ENCODE results near the gene EXOG. TPM values are rescaled to one million over a fixed set of nuclear protein-coding genes. Genes with fewer than 3 reads are reported as not detected.

The EXOG gene
- total RNA-seq, 6 experiments from 2014 or later = 2.7 to 5.3 (median 3.9) TPM

DNA sequence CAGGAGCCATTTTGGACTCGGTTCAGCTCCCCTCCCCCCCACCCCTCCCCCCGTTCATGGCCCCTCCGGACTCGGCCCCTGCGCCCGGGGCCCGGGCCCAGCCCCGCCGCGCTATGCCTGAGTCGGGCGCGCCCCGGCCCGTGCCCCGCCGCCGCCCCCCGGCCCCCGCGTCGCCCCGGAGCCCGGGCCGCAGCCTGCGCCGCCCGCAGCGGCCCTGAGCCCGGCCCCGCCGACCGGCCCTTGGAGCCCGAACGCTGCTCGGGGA is 42.3 kb upstream of the EXOG start:
- ATAC-seq (no peak), DNase-seq (no peak)
- TF ChIP-seq, protein P1, sequence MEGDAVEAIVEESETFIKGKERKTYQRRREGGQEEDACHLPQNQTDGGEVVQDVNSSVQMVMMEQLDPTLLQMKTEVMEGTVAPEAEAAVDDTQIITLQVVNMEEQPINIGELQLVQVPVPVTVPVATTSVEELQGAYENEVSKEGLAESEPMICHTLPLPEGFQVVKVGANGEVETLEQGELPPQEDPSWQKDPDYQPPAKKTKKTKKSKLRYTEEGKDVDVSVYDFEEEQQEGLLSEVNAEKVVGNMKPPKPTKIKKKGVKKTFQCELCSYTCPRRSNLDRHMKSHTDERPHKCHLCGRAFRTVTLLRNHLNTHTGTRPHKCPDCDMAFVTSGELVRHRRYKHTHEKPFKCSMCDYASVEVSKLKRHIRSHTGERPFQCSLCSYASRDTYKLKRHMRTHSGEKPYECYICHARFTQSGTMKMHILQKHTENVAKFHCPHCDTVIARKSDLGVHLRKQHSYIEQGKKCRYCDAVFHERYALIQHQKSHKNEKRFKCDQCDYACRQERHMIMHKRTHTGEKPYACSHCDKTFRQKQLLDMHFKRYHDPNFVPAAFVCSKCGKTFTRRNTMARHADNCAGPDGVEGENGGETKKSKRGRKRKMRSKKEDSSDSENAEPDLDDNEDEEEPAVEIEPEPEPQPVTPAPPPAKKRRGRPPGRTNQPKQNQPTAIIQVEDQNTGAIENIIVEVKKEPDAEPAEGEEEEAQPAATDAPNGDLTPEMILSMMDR (IDR thresholded peaks at IDR 0.05) = no peak
- TF ChIP-seq POLR2A (IDR thresholded peaks at IDR 0.05) = no peak
- peaks cover 0 to 22% (median 5%) of the 10 kb centered on the region in 4 donors for H3K4me1 ChIP-seq
- H3K27ac ChIP-seq = peak overlapping the region; percentile 58 to 90 (median 77)
- H3K9me3 ChIP-seq = no peaks in the 10 kb centered on the region
- no peaks in the 10 kb centered on the region for H3K27me3 ChIP-seq
- no peaks in the 10 kb centered on the region for H3K36me3 ChIP-seq
- WGBS (ENCODE audit: insufficient coverage, low coverage, low lambda C conversion rate, missing lambda C conversion rate) = 0% methylated on average over 3 of the region's 36 CpGs
- H3K4me3 ChIP-seq = peak overlapping the region; percentile 68 to 78 (median 70)
- intact Hi-C loops (cut with DNase I) = no loop called here

DNA sequence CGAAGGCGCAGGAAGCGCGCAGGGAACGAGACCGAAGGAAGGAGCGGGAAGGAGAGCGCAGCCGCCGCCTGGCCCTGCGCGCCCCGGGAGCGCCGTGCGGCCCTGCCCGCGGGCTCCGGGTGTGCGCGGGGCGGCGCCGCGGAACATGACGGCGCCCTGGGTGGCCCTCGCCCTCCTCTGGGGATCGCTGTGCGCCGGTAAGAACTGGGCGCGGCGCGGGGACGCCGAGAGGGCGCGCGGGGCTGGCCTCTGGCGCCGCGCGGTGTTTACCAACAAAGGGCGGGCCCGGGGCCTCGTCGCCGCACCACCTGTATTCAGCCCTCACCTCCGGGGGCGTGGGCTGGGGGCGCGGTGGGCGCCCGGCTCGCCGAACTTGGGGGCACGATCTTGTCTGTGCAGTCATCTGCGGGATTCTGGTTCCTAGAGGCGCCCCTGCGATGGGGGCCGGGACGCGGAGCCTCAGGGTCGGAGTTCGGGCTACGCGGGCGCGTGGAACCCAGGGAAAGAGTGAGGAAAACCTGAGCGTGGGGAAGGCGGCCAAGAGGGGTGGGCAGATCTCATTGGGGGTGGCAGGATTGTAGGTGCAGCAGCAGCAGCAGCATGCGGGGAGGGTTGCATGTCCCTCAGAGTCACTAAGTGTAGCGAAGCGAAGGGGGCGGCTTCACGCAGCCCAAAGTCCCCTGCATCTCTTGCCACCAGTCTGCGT is 41.8 kb upstream of the EXOG start:
- intact Hi-C loops (cut with DNase I) = no loop called here
- H3K4me1 ChIP-seq = peaks cover 0 to 25% (median 8%) of the 10 kb centered on the region in 4 donors
- 1% methylated on average over 12 of the region's 78 CpGs for WGBS (ENCODE audit: insufficient coverage, low coverage, low lambda C conversion rate, missing lambda C conversion rate)

DNA sequence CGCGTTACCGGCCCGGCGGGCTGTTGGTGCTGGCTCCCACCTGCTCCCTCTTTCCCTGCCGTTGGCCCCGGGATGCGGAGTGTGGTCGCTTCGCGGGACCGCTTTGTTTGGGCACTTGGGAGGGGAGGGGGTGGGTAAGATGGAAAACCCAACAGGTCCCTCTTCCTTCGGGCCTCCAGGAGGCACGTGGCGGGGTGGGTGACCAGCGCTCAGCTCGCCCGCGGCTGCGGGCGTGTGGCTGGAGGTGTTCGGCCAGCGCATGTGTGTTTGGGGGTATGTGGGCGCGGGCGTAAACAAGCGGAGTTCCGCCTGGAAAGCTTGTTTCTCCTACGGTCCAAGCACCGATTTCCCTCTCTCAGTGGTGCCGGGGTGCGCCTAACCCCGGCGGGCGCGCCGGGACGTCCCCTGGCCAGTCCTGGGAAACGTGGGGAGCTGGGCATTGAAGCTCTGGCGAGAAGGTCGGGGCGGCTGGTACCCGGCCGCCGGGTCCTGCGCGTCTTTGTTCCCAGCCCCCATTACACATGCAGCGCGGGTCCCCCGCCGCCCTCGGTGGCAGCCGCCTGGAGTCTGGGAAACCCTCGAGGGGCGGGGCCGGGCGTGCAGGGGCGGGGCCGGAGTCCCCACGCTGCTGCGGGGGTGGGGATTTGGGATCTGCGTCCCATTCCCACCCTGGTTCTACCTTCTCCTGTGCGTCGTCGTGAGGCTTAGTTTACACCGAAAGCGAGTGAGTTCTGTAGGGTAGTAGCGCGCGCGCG is 41.1 kb upstream of the EXOG start:
- Histone ChIP-seq H3K4me1 (peaks cover 0 to 29% (median 11%) of the 10 kb centered on the region in 4 donors), H3K36me3 (no peaks in the 10 kb centered on the region), H3K9me3 (no peaks in the 10 kb centered on the region), H3K27ac (peak overlapping the region; percentile 58 to 90 (median 77)), H3K27me3 (no peaks in the 10 kb centered on the region), H3K4me3 (peak overlapping the region; percentile 68 to 78 (median 70))
- no CpG with 5 or more reads among the region's 72 CpGs for WGBS (ENCODE audit: insufficient coverage, low coverage, low lambda C conversion rate, missing lambda C conversion rate)
- TF ChIP-seq, protein P1 (IDR thresholded peaks at IDR 0.05) = no peak
- TF ChIP-seq POLR2A (IDR thresholded peaks at IDR 0.05) = no peak
- DNase-seq (peak; percentile 86 to 91 (median 89)), ATAC-seq (peak; percentile 73 to 81 (median 74))
- intact Hi-C loops (cut with DNase I) = no loop called here

More for the DNA sequence above, 41.8 kb upstream of the EXOG start:
- DNase-seq (peak; percentile 55 to 68 (median 67)), ATAC-seq (peak; percentile 11 to 47 (median 38))
- H3K4me3 ChIP-seq = peak overlapping the region; percentile 68 to 78 (median 70)
- no peaks in the 10 kb centered on the region for H3K9me3 ChIP-seq
- H3K27me3 ChIP-seq = no peaks in the 10 kb centered on the region
- peak overlapping the region; percentile 58 to 90 (median 77) for H3K27ac ChIP-seq
- H3K36me3 ChIP-seq = no peaks in the 10 kb centered on the region
- TF ChIP-seq, protein P1 (IDR thresholded peaks at IDR 0.05) = peak in 1 of 4 donors; percentile 12
- peak; percentile 24 for TF ChIP-seq POLR2A (IDR thresholded peaks at IDR 0.05)

DNA sequence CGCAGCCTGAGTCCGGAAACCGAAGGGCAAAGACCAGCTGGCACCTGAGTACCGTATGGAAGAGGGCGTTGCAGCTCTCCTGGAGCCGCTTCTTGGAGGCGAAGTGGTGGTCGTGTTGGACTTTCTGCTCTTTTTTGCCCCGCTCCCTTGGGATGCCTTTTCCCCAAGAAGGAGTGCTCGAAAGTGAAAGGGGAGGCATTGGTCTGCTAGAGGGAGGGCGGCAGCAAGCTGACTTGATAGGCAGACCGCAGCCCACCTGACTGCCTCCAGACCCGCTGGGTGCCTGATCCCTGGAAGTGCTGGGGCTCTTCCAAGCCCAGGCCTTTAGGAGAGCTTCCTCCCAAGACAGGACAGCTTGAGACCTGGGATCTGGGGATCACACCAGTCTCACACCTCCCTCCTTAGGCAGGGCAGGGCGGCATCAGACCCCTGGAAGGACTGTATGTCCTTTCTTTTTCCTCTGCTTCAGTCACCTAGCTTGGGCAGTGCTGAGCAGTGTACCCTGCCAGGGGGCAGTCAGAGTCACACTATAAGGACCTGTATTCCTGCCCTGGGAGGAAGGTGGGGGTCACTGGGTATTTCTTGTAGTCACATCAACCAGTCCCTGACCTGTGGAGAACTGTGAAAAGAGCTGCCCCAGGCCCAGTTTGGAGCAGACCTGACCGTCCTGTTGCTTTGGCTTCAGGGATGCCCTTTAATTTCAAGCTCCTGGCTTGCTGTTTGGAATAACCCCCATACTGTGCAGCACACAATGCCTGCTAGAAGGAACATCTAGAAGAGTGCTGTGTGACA is 40.3 kb upstream of the EXOG start:
- Histone ChIP-seq H3K36me3 (no peaks in the 10 kb centered on the region), H3K9me3 (no peaks in the 10 kb centered on the region), H3K27me3 (no peaks in the 10 kb centered on the region), H3K4me3 (peak overlapping the region; percentile 68 to 78 (median 70)), H3K27ac (peak overlapping the region; percentile 58 to 90 (median 77)), H3K4me1 (peaks cover 0 to 37% (median 15%) of the 10 kb centered on the region in 4 donors)
- WGBS (ENCODE audit: insufficient coverage, low coverage, low lambda C conversion rate, missing lambda C conversion rate) = 0% methylated on average over 7 of the region's 15 CpGs
- intact Hi-C loops (cut with DNase I) = no loop called here
- ATAC-seq (peak in 2 of 4 donors; percentile 0 to 3), DNase-seq (no peak)
- TF ChIP-seq, protein P1 (IDR thresholded peaks at IDR 0.05) = no peak
- peak; percentile 48 for TF ChIP-seq POLR2A (IDR thresholded peaks at IDR 0.05)
